ENCODE results near the gene PATJ.

- no peak for TF ChIP-seq POLR2A (IDR thresholded peaks at IDR 0.05; ENCODE audit: low read depth, low read length)
- no peak for TF ChIP-seq EZH2 (IDR thresholded peaks at IDR 0.05; ENCODE audit: borderline replicate concordance, low read depth, low read length, severe bottlenecking)
- no peak for TF ChIP-seq CTCF (IDR thresholded peaks at IDR 0.05; ENCODE audit: extremely low read depth in 1 of 2, insufficient read depth in 1 of 2, low read depth in 1 of 2, low read length in 2 of 2)
- TF ChIP-seq POLR2AphosphoS5 (IDR thresholded peaks at IDR 0.05; ENCODE audit: insufficient read depth, low read depth, low read length): no peak
- TF ChIP-seq MAX (IDR thresholded peaks at IDR 0.05; ENCODE audit: insufficient read depth, insufficient read length): no peak
- TF ChIP-seq JUN (IDR thresholded peaks at IDR 0.05; ENCODE audit: borderline replicate concordance, insufficient read depth, insufficient read length, low read depth): no peak
- TF ChIP-seq MYC (IDR thresholded peaks at IDR 0.05; ENCODE audit: low read depth, low read length): no peak
- TF ChIP-seq FOS (IDR thresholded peaks at IDR 0.05; ENCODE audit: borderline replicate concordance, insufficient read depth, low read length): no peak
- TF ChIP-seq GATA2 (IDR thresholded peaks at IDR 0.05; ENCODE audit: insufficient read depth, insufficient read length, low read depth, low read length): no peak
Observed at GRCh38 chr1:61746813-61747212, 4.5 kb downstream of the PATJ start.

Measured in endothelial cell of umbilical vein (primary cell).